Coronary artery (tissue), 2 donors: ENCODE data around the gene PI4KA.
"Not testable (repeated sequence)": the region's sequence is repeated elsewhere in the genome, so short reads cannot be mapped to it uniquely, and the experiment has no call there.

ENCODE experiments used
- DNase-seq: peaks from one replicate; pipeline ENCODE4 v3.0.0-alpha.2; 2017; ENCODE audit warnings: low spot score
- H3K27ac ChIP-seq, 2 donors: fragments of 200-600 bp; sonication (generic); one replicate each; pipeline ENCODE4 v1.5.1; 2016 to 2019
- H3K4me3 ChIP-seq: fragments of 200-600 bp; sonication (generic); 2 replicates; pipeline ENCODE4 v1.5.1; 2016; ENCODE audit warnings: mild to moderate bottlenecking, moderate library complexity
- TF ChIP-seq, protein P1 (sequence below): fragments of 200-600 bp; sonication (generic); IDR thresholded peaks from one replicate; pipeline ENCODE4 v1.5.1; 2019; ENCODE audit warnings: antibody characterized with exemption

Gene PI4KA

GRCh38 chr22:20843501-20843900, 15.1 kb downstream of the PI4KA start:
- Histone ChIP-seq H3K4me3 (no peak overlapping the region), H3K27ac (no peak overlapping the region)
- DNase-seq = no peak
- TF ChIP-seq, protein P1, sequence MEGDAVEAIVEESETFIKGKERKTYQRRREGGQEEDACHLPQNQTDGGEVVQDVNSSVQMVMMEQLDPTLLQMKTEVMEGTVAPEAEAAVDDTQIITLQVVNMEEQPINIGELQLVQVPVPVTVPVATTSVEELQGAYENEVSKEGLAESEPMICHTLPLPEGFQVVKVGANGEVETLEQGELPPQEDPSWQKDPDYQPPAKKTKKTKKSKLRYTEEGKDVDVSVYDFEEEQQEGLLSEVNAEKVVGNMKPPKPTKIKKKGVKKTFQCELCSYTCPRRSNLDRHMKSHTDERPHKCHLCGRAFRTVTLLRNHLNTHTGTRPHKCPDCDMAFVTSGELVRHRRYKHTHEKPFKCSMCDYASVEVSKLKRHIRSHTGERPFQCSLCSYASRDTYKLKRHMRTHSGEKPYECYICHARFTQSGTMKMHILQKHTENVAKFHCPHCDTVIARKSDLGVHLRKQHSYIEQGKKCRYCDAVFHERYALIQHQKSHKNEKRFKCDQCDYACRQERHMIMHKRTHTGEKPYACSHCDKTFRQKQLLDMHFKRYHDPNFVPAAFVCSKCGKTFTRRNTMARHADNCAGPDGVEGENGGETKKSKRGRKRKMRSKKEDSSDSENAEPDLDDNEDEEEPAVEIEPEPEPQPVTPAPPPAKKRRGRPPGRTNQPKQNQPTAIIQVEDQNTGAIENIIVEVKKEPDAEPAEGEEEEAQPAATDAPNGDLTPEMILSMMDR = no peak

GRCh38 chr22:20840646-20841371, 17.8 kb downstream of the PI4KA start:
- Histone ChIP-seq H3K4me3 (no peak overlapping the region), H3K27ac (no peak overlapping the region)
- TF ChIP-seq, protein P1 = no peak
- DNase-seq = no peak

GRCh38 chr22:20839837-20840645, 18.6 kb downstream of the PI4KA start:
- DNase-seq = no peak
- Histone ChIP-seq H3K27ac (no peak overlapping the region), H3K4me3 (no peak overlapping the region)
- TF ChIP-seq, protein P1 = no peak

GRCh38 chr22:20839354-20839753, 19.3 kb downstream of the PI4KA start:
- not testable (repeated sequence) for H3K4me3 ChIP-seq, DNase-seq, H3K27ac ChIP-seq

- TF ChIP-seq, protein P1 = no peak
- DNase-seq = no peak
- Histone ChIP-seq H3K27ac (no peak overlapping the region), H3K4me3 (no peak overlapping the region)
Measured at GRCh38 chr22:20836987-20837823, 21.4 kb downstream of the PI4KA start.

DNA sequence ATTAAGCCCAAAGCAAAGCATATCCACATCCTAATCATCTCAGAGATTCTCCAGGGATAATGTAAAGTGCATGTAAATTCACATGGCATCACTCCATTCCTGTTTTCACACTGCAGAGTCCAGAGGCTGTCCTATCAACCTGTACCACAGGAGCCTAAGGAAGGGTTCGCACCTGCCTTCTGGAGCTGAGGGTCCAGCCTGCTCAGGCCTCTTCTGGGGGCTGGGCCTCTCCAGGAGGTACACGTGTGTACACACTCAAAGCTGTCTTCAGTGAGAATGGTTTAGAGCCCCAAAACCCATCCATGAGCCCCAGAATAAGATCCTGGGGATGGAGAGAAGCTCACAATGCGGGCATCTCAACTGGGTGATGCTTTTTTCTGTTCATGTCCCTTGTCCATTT, 23.9 kb downstream of the PI4KA start:
- H3K27ac ChIP-seq = no peak overlapping the region
- H3K4me3 ChIP-seq = no peak overlapping the region
- DNase-seq = no peak
- TF ChIP-seq, protein P1 = no peak

GRCh38 chr22:20834206-20834605, 24.4 kb downstream of the PI4KA start:
- DNase-seq = no peak
- Histone ChIP-seq H3K27ac (no peak overlapping the region), H3K4me3 (no peak overlapping the region)
- TF ChIP-seq, protein P1 = no peak
